HG03066 (cell line): Measurements from ENCODE around the gene SLC25A48.
"Not testable (repeated sequence)": the region's sequence is repeated elsewhere in the genome, so short reads cannot be mapped to it uniquely, and the experiment has no call there.

Experiments used
- ATAC-seq: cut with Tn5 transposase; IDR thresholded peaks from one replicate; pipeline ENCODE4 v1.9.1; 2021; ENCODE audit warnings: low read depth; ENCODE audit not compliant: unreplicated experiment

The SLC25A48 gene

GRCh38 chr5:135851915-135852845, 17.7 kb downstream of the SLC25A48 start:
- ATAC-seq: no peak

GRCh38 chr5:135857630-135858311, 23.3 kb downstream of the SLC25A48 start:
- no peak for ATAC-seq

DNA sequence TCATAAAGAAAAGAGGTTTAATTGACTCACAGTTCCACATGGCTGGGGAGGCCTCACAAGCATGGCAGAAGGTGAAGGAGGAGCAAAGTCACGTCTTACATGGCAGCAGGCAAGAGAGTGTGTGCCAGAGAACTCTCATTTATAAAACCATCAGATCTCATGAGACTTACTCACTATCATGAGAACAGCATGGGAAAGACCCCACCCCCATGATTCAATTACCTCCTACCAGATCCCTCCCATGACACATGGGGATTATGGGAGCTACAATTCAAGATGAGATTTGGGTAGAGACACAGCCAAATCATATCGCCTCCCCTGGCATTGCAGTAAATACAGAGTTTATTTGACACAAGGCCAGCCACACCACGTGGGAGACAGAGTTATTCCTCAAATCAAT, 24.7 kb downstream of the SLC25A48 start:
- ATAC-seq: not testable (repeated sequence)

- no peak for ATAC-seq
Observed at GRCh38 chr5:135859641-135860040, 25.2 kb downstream of the SLC25A48 start.

- ATAC-seq: no peak
Observed at GRCh38 chr5:135861641-135862040, 27.2 kb downstream of the SLC25A48 start.

GRCh38 chr5:135862086-135862485, 27.6 kb downstream of the SLC25A48 start:
- ATAC-seq: no peak

- no peak for ATAC-seq
Observed at GRCh38 chr5:135862744-135863143, 28.3 kb downstream of the SLC25A48 start.

GRCh38 chr5:135864503-135865435, 30.3 kb downstream of the SLC25A48 start:
- no peak for ATAC-seq

- ATAC-seq: no peak
Observed at GRCh38 chr5:135866016-135866415, 31.6 kb downstream of the SLC25A48 start.

GRCh38 chr5:135867599-135867998, 33.1 kb downstream of the SLC25A48 start:
- no peak for ATAC-seq

DNA sequence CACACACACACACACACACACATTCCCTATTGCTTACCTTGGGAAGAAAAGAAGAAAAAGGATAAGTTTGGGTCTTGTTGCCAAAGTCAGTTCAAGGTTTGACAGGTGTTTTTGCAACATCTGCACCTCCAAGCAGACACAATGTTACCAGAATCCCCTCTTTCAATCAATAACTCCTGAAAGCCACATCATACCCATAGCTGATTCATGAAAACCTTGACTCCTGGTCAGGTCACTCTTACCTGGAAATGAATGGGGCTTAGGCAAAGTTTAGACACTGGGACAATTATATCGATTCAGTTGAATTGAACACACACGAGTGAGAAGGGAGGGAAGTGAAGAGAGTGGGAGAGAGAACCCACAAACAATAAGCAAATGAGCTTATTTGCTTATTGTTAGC, 34.2 kb downstream of the SLC25A48 start:
- ATAC-seq: no peak

DNA sequence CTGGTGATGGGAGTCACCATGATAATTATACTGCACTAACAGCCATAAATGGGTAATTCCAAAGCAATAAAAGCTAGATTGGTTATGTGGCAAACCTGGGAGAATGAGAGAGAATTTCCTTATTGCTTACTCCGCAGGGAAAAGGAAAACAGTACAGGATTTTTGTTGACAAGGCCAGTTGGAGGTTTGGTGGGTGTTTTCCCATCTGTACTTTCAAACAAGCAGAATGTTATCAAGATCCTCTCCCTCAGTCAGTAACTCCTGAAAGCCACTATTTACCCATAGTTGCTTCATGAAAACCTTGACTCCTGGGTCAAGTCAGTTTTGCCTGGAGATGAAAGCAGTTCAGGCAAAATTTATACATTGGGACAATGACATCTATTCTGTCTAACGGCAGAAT, 34.8 kb downstream of the SLC25A48 start:
- ATAC-seq: no peak

GRCh38 chr5:135869935-135870334, 35.5 kb downstream of the SLC25A48 start:
- ATAC-seq: no peak

GRCh38 chr5:135871268-135871915, 36.9 kb downstream of the SLC25A48 start:
- no peak for ATAC-seq

DNA sequence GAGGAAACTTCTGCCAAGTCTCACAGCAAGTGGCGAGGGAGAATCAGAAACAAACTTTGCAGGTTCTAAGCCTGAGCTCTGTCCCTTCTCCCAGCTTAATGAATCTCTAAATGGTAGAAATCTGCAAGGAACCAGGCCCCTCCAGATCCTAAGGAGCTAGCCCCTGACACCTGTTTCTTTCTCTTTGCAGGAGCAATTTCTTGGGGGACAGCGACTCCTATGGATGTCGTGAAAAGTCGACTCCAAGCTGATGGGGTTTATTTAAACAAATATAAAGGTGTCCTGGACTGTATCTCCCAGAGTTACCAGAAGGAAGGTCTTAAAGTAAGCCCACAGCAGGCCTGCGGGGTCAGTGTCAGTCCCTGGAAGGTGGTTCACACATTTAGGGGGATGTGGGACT, 39.4 kb downstream of the SLC25A48 start:
- no peak for ATAC-seq

DNA sequence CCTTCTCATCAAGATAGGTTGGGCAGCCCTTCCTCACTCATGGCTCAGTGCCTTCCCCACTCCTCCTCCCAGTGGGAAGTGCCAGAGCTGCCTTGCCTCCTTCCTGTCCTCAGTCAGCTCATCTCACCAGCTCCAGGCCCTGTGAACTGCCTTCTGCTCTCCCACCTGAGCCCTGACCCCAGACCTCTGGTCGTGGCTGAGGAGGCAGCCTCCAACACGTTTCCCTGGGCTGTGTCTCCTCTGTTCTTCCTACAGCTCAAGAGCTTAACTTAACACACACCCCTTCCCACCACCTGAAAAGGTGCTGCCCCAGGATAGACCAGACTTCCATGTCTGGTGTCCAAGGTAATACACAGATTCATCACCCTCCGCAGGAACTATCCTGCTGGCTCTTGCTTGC, 40.0 kb downstream of the SLC25A48 start:
- no peak for ATAC-seq

DNA sequence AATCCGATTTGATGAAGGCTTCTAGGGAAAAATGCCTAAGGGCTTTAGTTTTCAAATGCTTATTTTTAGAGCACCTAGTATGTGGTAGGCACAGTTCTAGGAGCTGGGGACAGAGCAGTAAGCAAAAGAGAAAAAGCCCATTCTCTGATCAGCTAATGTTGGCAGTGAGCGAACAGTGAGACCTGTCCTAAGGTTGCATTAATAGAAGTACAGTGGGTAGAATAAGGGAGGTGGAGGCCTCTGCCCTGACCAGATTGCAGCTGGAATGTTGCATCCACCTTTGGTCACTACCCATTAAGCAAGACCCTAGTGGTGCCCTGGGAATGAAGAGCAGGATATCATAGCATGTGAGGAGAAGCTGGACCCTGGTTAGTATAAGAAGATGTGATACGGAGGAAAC, 41.1 kb downstream of the SLC25A48 start:
- ATAC-seq: no peak

- no peak for ATAC-seq
Observed at GRCh38 chr5:135876146-135876545, 41.7 kb downstream of the SLC25A48 start.

DNA sequence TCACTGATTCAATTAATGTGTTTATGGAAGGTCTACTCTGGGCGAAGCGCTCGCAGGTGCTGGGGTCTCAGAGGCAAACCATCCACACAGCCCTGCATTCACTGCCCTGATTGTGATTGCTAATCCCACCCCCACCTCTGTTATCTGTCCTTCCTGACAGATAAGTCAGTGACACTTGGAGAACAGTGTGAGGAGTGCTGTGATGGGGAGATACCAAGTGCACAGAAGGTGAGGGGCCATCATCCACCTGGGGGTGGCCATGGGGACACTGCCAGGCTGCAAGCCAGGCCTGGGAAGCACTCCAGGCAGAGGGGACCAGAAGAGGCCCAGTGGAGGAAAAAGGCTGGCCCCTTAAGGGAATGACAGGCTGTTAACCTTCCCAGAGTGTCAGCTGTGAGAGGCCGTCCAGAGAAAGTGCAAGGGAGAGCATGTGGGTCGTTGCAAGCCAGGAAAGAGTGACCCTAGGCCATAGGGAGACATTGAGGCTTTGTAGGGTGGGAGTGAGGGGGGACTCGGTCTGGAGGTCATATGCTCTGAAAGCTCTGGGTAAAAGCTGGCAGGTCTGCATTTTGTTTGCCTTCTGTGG, 43.2 kb downstream of the SLC25A48 start:
- no peak for ATAC-seq

DNA sequence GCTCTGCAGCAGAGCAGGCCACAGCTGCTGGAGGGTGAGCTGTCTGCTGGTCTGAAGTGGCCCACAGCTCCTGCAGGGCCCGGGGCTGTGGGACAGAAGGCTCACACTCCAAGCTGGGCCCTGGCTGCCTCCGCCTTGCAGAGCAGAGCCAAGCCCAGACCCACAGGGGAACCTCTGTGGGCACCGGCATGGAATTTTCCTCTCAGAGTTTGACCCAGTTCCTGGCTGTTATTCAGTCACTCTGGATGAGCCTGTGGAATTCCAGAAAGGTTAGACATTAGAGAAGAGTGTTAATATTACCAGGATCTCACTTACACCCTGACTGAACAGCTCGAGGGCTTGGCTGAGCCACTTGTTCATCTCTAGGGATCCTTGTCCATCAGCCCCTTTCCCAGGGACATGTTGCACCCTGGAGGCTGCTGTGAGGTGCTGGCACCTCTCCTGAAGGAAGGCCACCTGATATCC, 43.7 kb downstream of the SLC25A48 start:
- ATAC-seq: no peak
